Lung microvascular endothelial cell (primary cell): Measurements from ENCODE around the gene CRYBG1. TPM values are rescaled to one million over a fixed set of nuclear protein-coding genes. Genes with fewer than 3 reads are reported as not detected.

ENCODE experiments used
- DNase-seq, 2 donors: peaks; one replicate each; pipeline versions ENCODE4 v3.0.0 to v3.0.0-alpha.2; 2010; ENCODE audit warnings: low read depth in 2 of 2
- total RNA-seq: library from RNA; depleted of rRNA; stranded (reverse); fragments of >200 nt; gene quantifications from 2 replicates; pipeline ENCODE4 v1.2.1, GENCODE V29; 2014

CRYBG1 gene
- total RNA-seq, 1 donor from 2014 or later = 5.0 TPM

DNA sequence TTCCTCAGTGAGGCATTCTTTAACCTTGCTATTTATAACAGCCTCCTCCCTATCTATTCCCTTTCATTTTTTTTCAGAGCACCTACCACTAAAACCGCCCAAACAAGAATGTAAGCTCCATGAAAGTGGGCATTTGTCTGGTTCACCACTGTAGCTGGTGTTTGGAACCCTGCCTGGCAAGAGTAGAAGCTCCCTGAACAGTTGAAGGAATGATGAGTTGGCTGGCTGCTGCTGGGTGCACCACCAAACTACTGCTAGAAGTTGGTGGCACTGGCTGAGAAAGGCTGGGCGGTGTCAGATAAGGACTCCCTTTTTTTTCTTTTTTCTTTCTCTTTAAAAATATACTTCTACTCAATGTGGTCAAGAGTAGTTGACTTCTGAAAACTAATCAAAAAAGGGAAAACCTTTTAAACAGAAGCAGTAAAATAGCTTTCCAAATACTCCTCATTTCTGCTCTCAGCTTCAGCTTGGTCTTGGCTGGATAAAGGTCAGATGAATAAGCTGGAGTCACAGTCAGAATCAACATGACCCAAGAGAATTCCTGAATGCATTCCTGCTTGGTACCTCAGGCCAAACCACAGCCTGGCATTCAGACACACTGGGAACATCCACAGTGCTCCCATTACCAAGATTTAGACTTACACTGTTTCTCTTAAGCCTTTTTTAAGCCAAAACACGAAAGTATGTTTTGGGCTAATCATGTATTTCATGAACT lies 230.8 kb downstream of the CRYBG1 start:
- DNase-seq = peak in 1 of 2 donors; percentile 29

DNA sequence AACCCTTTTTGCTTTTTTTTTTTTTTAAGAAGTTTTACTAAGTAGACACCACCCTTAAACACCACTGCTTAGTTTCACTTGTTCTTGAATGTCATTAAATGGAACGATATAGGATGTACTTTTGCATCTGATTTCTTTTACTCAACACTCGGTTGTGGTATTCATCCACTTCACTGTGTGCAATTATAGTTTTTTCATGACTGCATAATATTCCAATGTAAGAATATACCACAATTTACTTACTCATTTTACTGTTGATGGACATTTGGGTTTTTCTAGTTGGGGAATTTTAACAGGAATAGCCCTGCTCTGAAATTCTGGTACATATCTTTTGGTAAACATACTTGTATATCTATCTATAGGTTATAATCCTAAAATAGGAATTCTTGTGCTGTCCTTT lies 238.9 kb downstream of the CRYBG1 start:
- DNase-seq = no peak

DNA sequence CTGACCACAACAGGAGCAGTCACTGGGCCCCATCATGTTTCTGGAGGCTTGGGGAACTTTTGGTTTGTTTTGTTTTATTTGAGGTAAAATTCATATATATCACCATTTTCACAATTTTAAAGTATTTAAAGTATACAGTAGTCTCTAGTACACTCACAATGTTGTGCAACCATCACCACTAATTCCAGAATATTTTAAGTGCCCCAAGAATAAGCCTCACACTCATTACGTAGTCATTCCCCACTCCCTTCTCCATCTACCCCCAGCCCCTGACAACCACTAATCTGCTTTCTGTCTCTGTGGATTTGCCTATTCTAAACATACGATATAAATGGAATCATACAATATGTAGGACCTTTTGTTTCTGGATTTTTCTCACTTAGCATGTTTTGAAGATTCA lies 239.8 kb downstream of the CRYBG1 start:
- no peak for DNase-seq

DNA sequence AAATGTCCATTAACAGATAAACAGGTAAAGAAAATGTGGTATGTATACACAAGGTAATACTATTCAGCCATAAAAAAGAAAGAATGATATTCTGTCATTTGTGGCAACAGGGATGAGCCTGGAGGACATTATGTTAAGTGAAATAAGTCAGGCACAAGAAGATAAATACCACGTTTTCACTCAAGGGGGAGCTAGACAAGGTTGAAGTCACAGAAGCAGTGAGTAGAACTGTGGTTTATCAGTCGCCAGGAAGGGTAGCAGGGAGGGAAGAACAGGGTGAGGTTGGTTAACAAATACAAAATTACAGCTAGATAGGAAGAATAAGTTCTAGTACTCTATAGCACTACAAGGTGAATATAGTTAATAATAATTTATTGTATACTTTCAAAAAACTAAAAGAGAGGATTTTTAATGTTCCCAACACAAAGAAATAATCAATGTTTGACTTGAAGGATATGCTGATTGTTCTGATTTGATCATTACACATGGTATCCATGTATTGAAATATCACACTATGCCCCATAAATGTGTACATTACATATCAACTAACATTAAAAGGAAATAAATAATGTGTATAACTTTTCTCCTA lies 247.7 kb downstream of the CRYBG1 start:
- peak; percentile 64 to 74 for DNase-seq

DNA sequence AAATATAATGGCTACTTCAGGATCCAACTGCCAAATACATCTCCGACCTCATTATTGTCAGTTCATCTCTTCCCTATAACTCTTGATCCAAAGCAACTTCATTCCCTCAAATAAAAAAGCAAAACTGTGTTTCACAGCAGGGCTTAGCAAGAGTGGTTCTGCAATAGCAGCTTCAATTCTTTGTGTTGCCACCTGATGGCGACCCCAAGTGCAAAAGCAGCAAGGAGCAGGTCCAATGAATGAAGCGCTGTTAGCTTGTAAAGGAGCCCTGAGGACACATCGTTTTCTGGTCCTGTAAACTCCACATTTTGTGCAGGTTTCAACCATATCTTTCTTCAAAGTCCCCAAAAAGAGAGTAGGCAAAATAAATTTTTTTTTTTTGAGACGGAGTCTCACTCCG lies 249.2 kb downstream of the CRYBG1 start:
- peak; percentile 13 to 21 for DNase-seq

DNA sequence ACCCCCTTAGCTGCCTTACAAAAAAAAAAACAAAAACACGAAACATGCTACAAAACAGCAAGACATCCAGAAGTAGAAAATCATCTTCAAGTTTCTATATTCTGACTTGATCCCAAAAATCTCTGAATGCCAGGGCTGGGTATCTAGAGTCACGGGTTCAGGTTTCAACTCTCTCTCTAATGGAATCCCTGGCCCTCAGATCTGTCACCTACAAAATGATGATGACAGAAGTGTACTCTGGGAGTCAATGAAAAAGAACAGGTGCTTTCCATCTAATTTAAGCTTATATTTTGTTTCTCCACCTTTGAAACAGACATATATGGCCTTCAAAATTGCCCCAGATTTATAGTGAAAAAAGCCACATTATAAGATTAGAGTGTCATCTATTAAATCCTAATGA lies 250.5 kb downstream of the CRYBG1 start:
- DNase-seq = no peak

DNA sequence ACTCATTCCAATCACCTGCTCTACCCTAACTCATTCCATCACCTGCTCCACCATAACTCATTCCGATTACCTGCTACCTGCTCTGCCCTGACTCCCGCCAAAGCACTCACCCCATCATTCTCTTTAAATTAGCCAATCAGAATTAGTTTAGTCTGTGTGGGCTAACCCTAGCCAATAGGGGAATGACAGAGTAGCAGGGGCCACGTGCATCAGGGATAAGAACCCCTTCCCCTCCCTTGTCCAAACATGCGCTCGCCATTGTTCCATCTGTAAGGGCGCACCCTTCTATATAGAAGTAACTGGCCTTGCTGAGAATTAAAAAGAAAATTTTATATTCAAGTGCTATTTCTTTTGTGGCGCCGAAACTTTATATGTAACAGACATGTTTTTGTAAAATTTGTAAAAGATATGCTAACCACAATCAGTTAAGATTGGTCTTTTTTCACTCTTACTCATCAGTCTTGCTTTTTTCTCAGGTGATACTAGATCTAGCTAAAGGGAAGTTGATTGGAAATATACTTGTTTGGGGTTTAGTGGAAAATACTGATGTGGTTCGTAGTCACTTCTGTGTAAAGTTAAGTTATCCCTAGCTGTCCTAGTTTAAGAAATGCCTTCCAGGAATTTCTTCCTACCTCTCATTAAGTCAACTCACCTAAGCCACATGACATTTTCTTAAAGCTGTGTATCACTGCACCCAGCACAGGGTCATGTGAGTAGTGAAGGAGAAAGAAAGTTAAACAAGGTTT lies 252.3 kb downstream of the CRYBG1 start:
- DNase-seq = no peak

DNA sequence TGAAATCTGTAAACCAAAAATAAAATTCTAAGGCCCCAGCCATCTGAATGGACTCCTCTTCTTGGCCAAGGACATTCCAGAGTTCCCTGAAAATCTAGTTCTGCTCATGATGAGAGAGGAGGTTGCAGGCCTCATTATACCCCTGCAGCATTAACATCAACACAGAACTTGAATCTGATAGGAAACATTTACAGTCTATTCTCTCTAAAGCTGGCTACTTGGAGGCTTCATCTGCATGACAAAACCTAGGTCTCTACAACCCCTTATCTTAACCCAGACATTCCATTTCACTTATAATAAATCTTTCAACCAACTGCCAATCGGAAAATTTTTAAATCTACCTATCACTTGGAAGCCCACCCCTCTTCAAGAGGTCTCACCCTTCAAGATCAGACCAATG lies 253.1 kb downstream of the CRYBG1 start:
- DNase-seq = no peak

DNA sequence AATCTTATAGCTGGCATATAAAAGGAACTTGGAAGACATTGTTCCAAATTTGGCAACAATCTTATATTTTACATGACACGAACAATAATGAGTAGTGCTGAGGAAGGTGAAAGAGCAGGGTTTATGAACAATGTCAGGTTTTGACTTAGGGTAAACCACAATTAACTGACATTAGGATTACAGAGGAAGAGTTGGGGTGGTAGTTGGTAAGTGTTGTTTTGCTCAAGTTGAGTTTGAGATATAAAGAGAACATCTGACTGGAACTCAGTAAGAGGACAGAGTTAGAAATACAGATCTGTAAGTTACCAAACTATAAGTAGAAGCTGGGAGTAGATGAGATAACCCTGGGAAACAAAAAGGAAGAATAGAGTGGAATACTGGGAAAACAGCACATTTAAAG lies 253.6 kb downstream of the CRYBG1 start:
- DNase-seq = no peak

DNA sequence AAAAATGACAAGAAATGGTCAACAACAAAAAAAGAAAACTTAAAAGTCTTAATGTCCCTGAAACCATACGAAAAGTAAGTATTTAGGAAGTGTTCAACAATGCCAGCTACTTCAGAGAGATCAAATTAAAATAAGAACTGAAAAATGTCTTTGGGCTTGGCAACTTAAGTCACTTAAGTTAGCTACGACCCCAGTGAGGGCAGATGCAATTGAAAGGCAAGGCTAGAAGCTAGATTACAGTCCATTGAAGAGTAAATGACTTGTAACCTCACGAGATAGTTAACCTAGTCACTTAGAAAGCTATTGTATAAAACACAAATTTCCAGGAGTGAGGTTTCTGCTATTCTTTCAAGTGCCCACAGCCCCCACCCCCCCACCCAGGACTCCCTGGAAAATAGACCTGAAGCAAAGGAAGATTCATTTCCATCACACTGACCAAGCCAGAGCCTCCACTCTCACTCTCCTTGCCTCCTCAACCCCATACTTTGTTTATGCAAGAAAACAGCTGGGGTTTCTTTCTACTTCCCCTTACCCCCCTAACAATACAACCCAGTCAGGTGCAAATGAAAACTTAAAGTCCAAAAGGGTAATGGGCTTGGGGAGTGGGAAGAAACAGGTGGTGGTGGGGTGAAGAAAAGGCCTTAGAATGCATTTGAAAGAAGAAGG lies 254.2 kb downstream of the CRYBG1 start:
- no peak for DNase-seq

DNA sequence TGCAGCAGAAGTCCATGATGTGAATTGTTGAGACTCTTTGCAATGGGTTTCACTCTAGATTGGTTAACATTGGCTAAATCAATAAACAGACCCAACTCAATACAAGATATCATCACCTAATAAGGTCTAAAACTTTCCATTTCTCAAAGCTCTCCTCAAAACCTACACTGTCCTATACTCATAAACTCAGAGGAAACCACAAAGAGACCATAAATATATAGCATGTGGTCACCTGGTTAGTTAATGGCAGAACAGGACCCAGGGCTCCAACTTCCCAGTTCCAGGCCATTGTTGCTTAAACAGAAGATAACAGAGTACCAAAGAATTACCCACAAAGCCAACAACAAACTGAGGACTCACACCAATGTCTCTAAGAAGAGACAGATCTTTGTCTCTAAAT lies 256.8 kb downstream of the CRYBG1 start:
- no peak for DNase-seq

DNA sequence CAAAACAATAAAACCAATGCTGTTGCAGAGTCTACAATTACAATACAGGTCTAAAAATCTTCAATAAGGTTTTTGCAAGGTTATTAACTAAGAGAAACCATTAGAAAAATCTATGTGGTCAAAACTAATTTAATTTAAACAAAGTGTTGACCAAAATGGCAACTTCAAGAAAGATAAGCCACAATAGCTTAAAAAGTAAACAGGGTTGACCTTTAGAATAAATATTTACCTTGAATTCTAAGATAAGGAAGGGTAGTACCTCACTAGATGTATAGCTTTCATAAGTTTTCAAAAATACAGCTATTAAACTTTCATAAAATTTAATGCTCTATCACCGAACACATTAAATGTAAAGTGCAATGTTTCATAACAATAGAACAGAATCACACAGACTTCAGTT lies 257.3 kb downstream of the CRYBG1 start:
- DNase-seq = no peak

DNA sequence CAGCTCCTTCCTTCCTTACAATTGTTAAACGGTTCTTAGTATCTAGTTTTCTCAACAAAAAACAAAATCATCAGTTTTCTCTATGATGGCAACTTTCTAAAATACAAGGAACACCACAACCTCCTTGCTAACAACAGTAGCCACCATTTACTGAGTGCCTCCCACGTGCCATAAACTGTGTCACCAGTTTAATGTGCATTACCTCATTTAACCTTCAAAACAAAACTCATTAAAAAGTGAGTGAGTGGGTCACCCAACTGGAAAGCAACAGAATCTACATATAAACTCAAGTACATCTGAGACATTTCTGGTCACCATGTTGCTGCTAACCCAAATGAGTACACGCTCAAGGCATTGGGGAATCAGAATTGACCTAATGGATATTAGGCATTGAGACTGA lies 257.8 kb downstream of the CRYBG1 start:
- no peak for DNase-seq

DNA sequence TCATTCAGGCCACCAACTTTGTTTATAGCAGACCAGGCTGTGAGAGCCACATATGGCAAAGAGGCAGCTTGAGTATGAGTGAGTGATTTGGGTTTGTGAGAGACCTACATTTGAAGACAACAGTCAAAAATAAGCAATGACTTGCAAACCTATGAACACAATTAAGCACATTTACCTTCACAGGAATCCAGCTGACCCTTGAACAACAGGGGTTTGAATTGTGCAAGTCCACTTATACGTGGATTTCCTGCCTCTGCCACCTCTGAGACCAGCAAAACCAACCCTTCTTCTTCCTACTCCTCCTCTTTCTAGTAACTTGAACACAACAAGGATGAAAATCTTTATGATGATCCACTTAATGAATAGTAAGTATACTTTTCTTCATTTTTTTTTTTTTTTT lies 258.7 kb downstream of the CRYBG1 start:
- no peak for DNase-seq

DNA sequence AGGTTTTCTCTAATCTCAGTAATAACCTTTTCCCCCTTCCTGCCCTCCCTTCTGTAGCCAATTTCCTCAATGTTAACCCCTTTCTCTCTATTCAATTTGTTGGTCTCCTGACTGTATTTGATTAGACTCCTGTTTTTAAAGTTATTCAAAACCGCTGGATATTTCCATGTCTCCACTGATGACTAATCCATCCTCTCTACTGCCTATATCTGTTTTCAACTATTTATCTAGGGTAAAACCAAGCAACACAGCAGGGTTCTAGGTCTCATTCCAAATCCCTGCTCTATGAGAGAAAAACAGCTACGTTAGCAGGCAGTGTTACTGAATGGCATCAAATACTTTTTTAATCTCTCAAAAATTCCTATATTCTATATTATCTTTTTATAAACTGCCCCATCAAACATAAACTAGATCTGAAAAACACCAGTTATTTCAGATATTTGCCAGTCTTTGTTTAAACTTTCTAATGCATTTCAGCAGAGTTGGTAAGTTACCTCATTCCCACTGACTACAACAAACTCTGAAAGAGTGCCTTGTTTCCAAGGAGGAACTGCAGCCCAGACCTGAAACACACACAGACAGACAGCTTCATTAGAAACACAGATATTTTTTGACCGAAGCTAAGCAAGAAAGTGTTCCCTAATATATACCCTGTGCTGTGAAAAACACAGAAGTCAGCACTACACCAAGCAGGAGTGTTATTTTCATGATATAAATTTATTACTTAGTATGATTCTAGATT lies 260.6 kb downstream of the CRYBG1 start:
- peak; percentile 44 to 49 for DNase-seq

Other genes with a start within 250 kb of the CRYBG1 start
- gene ATG5, start 35.0 kb upstream of the CRYBG1 start, total RNA-seq = 52.7 and 53.6 TPM in 2 replicates